Stimulated activated CD4-positive, alpha-beta T cell treated with anti-CD3 and anti-CD28 coated beads, TNF-alpha, amount 100 ng/mL, for 24 hours (primary cell): ENCODE results near the gene ARHGAP28.
"Not testable (repeated sequence)": the region's sequence is repeated elsewhere in the genome, so short reads cannot be mapped to it uniquely, and the experiment has no call there.

Source experiments
- DNase-seq, 3 experiments: peaks; one replicate each; pipeline ENCODE4 v3.0.0-alpha.2; 2020; ENCODE audit warnings: low read depth in 3 of 3

The ARHGAP28 gene

GRCh38 chr18:6776188-6776587 lies 46.7 kb downstream of the ARHGAP28 start:
- DNase-seq, result no peak

- DNase-seq, result no peak
Measured at GRCh38 chr18:6777509-6777908, 48.0 kb downstream of the ARHGAP28 start.

- DNase-seq, result no peak
Measured at GRCh38 chr18:6778459-6779247, 49.1 kb downstream of the ARHGAP28 start.

- no peak for DNase-seq
Measured at GRCh38 chr18:6781142-6781714, 51.7 kb downstream of the ARHGAP28 start.

GRCh38 chr18:6781796-6782195 lies 52.3 kb downstream of the ARHGAP28 start:
- no peak for DNase-seq

GRCh38 chr18:6782861-6783260 lies 53.3 kb downstream of the ARHGAP28 start:
- DNase-seq, result no peak

DNA sequence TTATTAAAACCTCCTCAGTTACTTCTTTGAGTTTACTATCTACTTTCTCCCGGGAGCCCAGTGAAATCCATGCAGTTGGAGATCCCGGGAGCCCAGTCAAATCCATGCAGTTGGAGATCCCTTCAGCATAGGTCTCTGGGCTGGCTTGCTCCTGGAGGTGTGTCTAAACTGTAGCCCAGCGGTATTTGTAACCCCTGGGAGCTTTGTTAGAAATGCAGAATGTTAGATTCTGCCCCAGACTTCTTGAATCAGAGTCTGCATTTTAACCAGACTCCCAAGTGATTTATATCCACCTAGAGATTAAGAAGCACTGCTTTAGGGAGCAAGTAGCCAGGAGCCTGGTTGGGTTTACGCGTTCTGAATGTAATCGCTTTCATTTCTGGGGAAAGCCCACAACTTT lies 54.5 kb downstream of the ARHGAP28 start:
- DNase-seq, result no peak

GRCh38 chr18:6785001-6785400 lies 55.5 kb downstream of the ARHGAP28 start:
- DNase-seq, result no peak

- DNase-seq, result no peak
Measured at GRCh38 chr18:6785411-6785810, 55.9 kb downstream of the ARHGAP28 start.

- DNase-seq, result no peak
Measured at GRCh38 chr18:6792391-6792790, 62.9 kb downstream of the ARHGAP28 start.

GRCh38 chr18:6793455-6793854 lies 63.9 kb downstream of the ARHGAP28 start:
- no peak for DNase-seq

GRCh38 chr18:6793986-6794385 lies 64.5 kb downstream of the ARHGAP28 start:
- no peak for DNase-seq

GRCh38 chr18:6795307-6795706 lies 65.8 kb downstream of the ARHGAP28 start:
- no peak for DNase-seq

GRCh38 chr18:6796511-6796910 lies 67.0 kb downstream of the ARHGAP28 start:
- no peak for DNase-seq

GRCh38 chr18:6797171-6797570 lies 67.7 kb downstream of the ARHGAP28 start:
- DNase-seq, result no peak

- no peak for DNase-seq
Measured at GRCh38 chr18:6798896-6799295, 69.4 kb downstream of the ARHGAP28 start.

DNA sequence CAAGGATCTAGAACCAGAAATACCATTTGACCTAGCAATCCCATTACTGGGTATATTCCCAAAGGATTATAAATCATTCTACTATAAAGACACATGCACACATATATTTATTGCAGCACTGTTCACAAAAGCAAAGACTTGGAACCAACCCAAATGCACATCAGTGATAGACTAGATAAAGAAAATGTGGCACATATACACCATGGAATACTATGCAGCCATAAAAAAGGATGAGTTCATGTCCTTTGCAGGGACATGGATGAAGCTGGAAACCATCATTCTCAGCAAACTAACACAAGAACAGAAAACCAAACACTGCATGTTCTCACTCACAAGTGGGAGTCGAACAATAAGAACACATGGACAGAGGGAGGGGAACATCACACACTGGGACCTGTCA lies 70.8 kb downstream of the ARHGAP28 start:
- not testable (repeated sequence) for DNase-seq

GRCh38 chr18:6807515-6808257 lies 78.2 kb downstream of the ARHGAP28 start:
- DNase-seq, result no peak

GRCh38 chr18:6810191-6810590 lies 80.7 kb downstream of the ARHGAP28 start:
- no peak for DNase-seq

- DNase-seq, result no peak
Measured at GRCh38 chr18:6811816-6812215, 82.3 kb downstream of the ARHGAP28 start.

- DNase-seq, result no peak
Measured at GRCh38 chr18:6814882-6815425, 85.4 kb downstream of the ARHGAP28 start.

DNA sequence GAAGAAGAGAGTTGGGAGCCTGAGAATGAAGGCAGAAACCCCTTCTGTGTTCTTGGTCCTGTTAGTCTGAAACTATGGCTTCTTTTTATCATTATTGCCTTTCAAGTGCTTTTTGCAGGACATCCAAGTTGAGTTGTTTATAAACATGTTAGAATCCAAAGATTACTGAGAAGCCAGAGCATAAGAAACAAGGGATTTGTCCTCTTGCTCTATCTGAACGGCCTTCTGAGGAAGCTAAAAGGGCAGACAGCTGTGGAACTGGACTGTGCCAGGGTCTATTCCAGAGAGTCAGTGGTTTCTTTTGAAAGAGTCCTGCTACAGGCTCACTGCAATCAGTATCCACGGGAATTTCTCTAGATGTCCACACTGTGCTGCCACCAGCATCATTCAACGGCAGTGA lies 86.6 kb downstream of the ARHGAP28 start:
- no peak for DNase-seq

DNA sequence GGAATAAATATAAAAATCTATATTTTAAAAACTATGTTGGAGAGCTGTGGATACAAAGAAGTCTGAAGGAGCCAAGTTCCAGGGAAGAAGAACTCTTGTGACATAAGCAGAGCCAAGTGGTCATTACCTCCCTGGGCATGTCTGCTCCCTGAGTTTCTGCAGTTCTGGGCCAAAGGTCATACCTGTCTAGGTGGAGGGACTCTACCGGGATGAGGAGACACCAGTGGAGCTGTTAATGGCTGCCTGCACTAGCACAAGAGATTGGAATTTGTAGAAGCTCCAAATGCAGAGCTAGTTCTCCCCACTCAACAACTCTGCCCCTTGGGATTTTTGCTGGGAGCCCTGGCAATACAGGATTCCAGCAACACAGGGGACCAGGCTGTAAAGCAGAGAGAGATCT lies 89.8 kb downstream of the ARHGAP28 start:
- no peak for DNase-seq
